Muscle of back (tissue), 11 donors: ENCODE measurements around the gene RUNX2. TPM values are rescaled to one million over a fixed set of nuclear protein-coding genes. Genes with fewer than 3 reads are reported as not detected.

ENCODE experiments used
- DNase-seq, 3 donors: peaks; one replicate each; pipeline versions ENCODE4 v3.0.0 to v3.0.0-alpha.2; 2013
- polyA plus RNA-seq, 10 donors: library from polyadenylated mRNA; unstranded; fragments of 120-200 nt; gene quantifications; one replicate each; pipeline ENCODE4 v1.2.1, GENCODE V29; 2013; ENCODE audit not compliant: insufficient read length in 10 of 10

RUNX2 gene
- polyA plus RNA-seq, 10 donors, result 0.45 to 3.0 (median 0.83) TPM

DNA sequence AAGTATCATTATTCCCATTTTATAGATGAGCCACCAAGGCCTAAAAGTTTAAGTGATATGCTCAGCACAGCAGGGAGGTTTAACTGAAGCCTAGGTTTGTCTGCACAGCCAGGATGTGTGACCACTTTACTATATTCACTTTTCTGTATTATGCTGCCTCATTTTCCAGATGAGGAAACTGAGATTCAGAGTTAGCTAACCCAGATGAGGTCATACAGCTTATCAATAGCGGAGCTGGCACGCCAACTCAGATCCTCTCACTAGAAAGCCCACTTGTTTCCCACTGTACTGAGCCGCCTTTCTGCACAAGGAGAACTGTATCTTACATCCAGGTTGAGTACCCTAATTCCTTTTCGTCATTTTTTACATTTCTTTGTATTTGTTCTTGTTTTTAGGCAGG, 181.3 kb downstream of the RUNX2 start:
- DNase-seq, result no peak

DNA sequence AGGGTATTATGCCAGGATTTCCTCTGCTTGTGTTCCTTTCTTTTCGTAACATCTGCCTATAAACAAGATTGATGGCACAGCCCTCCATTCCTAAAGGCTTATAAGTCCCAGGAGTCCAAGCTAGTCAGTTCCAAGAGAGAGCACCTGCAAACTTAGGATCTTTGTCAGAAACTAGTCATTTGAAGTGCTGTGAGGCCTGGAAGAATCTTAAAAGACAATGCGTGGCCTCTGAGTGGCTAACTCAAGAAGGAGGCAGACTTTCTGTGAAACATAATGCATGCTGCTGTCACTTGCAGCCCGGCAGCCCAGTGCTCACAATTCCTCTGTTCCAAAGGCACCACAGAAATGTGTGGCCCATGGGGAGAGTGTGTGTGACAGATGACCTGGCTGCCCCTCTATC, 184.6 kb downstream of the RUNX2 start:
- DNase-seq, result peak in 1 of 3 donors; percentile 51

DNA sequence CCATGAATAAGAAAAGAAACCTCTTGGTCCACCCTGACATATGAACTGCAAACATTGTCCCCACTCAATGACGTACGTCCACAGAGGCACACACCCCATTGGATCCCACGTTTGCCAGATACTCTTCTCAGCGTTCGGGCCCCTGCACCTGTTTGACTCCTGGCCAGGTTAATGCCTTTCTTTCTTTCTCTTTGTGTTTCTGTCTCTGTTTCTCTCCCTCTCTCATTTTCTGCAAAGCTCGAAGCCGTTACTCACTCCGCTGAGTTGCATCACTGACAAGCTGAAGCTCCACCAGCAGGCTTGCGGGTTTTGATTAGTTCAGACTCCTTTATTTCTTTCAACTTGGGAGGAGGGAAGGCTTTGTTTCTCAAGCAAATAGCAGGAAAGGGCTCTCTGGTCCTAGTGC, 185.1 kb downstream of the RUNX2 start:
- DNase-seq, result peak in 2 of 3 donors; percentile 25 to 71

DNA sequence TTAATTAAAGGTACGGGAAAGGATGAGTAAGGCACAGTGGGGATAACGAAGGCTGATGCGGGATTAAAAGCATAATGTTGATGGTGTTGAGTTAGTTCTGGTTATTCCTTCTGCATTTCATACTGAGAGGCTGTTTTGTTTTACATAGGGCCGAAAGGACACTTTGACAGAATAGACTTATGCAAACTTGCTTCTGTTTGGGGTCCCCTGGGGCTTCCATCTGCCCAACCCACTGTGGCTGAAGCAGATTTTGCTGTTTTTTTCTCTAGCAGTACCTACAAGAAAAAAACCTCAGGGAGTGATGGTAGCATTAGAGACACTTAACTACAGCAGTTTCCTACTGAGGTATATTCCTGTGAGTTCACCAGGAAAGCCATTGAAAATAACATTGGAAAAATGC, 185.7 kb downstream of the RUNX2 start:
- DNase-seq, result no peak

DNA sequence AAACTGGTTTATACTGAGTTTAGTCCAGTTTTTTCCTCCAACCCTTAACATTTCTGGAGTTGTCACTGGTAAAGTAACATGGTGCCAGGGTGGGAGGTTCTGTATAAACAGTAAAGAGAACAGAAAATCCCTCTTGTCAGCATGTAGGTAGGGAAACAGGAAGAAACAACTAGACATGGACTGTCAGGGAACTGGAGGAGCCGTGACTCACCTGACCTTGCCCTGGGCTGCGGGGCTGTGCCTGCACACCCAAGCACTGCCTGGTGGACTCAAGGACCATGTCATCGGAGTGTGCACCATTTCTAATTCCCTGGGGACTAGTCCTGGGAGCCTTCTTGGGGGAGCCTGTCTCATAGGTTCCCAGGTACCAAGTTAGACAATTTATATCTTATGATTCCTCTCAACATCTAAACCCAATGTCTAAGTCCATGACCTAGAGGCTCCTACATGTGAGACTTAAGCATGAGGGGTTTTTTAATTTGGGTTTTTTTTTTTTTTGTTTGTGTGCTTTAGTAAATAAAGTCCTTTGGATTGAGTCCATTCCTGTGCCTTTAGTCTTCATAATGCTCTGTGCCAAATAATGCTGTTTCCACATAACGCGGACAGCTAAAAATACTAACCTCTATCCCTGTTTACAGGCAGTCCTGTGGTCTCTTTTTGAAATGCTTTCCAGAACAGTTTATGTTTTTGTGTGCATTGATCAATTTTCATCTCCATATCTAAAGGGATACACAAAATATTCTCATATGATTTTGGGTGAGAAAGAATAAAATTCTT, 186.5 kb downstream of the RUNX2 start:
- no peak for DNase-seq

DNA sequence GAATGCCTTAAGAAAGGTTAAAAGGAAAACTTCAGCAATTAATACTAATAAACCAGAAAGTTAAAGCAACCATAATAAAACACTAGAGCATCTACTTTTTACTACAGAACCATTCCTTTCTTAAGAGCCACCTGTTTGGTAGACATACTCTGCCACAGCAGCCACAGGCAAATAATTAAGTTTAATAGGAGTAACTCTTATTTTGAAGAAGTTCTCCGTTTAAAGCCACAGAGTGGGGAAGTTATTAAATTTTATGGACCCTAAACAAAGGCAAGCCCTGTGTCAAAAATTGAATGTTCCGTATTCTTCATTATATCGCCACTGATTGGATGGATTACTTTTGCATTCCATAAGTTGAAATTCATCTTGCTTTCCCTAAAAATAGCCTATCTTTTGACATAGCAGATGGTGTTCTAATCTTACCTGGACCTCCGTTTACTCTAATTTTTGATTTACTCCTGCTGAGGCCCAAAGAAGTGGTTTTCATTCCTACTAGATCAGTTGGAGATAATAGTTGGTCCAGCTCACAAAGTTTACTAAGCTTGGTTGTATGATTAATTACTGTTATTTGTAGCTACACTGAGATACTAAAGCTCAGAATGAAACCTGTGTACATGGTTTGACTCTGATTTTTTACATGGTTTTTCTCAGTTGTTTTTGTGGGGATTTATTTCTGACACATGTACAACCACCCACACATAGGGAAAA, 190.0 kb downstream of the RUNX2 start:
- DNase-seq, result no peak

DNA sequence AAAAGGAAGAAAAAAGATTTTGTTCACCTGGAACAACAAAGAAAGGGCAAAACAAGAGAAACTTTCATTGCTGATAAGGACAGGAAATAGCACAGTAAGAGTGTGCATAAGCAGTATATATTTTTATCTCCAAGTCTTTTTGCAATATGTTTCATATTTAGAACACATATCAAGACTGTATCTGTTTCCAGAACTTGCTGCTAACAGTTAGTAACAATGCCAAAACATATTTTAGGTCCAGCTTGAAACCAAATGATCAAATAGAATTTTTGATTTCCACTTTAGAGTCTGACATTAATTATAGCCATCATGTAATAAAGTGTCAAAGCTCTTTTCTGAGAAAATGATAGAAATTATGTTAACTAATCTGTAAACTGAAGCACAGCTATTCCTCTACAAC, 193.1 kb downstream of the RUNX2 start:
- DNase-seq, result no peak

DNA sequence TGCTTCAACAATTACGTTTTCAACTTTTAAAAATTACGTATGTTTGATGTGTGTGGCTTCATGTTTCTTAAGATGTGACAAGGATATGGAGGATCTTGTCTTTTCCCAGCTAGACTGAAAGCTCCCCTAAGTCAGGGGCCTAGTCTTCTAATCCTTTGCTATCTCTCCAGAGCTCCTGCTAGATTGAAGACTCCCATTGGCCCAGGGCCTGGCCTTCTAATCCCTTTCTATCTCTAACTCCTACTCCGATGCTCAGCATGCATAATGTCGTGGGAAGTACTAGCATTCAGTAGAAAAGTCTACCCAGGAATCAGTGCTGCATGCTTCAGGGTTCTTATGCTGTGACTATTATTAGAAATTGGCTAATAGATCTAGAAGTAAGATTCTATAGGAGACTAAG, 194.4 kb downstream of the RUNX2 start:
- DNase-seq, result no peak

DNA sequence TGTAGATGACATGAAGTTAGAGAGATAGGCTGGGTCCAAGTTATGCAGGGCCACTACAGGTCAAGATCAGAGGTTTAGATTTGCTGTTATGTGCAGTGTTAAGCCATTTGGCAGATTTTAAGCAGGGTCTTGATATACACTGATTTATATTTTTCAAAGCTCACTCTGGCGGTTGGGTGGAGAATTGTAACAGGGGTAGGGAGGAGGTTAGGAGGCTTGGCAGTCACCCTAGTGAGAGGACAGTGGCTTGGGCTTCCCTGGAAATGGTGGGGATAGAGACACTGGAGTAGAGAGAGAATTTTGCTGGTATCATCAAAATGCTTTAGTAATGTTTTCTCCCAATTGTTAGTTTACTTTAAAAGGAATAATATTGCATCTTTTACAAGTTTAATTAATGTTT, 199.1 kb downstream of the RUNX2 start:
- no peak for DNase-seq

DNA sequence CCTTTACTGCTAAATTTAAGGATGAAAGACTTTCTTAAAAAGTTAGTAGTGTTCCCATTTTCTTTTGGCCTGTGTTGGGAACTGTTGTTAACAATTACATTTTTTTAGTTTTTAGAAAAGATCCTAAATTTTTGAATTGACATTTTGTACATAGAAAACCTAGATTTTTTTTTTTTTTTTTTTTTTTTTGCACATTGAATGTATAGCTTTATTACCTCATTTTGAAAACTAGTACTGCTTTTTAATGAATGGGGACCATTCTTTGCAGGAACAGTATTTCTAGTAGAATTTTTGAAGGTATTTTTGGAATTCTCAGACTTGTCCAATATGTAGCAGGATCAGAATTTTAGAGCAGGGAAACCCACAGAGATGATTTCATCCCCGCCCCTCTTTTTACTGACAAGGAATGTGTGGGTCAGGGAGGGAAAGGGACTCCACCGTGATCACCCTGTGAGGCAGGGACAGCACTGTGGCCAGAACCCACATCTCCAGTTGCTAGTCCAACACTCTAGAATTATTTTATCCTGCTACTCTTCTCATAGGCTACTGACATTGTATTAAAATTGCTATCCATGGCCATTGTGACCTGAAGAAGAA, 204.0 kb downstream of the RUNX2 start:
- no peak for DNase-seq

DNA sequence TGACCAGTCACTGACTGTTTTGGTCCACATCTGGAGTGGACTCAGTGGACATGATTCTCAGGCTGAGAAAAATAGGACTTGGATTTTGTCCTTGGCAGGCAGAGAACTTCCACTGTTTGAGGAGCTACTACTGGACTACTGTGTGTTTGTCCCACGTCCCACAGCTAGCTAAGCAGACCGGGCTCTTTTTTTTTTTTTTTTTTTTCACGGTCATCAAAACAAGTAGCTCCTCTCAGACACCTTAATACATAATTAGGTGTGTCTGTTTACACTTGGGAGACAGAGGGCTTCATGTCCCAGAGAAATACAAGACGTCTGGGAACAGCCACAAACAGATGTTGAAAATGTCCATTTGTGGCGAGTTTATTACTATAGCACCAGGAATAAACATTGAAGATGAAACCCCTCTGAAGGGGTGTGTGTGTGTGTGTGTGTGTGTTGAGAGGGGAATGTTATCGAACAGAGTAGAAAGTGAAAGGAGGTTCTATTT, 204.6 kb downstream of the RUNX2 start:
- DNase-seq, result peak; percentile 45 to 86 (median 50)

DNA sequence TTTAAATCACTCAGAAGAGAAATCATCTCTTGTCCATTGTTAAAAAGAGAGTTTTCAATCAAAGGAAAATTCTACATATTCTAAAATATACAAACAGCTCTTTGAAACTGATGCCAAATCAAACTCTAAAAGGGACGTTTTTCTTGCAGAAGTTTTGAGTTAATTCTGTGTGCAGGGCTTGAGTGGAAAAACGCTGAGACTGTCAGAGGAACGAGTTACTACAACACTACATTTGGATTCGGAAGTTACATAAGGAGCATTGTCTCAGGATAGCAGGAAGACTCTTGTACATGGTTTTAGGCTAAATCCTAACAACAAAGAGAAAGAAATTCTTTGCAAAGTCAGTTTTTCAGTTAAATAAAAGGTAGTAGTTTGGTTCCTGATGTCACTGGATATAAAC, 205.3 kb downstream of the RUNX2 start:
- peak; percentile 41 to 78 (median 51) for DNase-seq

DNA sequence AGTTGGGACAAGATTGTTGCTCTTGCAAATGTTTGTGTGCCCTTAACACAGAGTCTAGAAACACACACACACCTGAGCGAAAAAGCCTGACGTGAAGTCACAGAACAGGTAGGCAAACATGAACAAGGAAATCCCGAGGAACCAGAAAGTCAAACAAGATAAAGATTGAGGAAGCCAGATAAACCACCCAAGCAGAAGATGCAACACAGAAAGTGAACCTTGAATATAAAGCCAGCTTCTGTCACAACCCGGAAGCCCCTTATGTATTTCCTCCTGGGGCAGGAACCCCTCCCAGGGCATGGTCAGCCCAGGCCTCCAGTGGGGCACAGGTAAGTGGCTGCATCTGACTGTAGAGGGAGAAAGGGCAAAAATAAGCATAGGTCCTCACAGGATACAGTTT, 207.8 kb downstream of the RUNX2 start:
- no peak for DNase-seq

DNA sequence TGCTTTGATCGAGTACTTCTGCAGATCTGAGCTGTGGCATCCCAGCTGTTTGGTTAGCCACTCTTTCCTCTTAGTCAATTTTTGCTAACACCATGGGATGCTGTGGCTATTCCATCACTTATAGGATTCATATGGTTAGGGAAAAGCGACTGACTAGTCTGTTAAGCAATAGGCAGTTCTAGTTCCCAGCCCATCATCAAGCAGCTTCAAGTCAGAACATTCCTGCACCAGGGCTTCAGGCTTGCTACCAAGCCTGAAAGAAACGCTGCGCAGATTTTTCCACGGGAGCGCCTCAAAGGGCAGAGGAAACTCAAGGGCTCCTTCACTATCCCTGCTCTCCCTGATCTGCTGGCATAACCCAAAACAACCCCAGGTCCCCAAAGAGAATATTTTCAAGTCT, 209.4 kb downstream of the RUNX2 start:
- no peak for DNase-seq

DNA sequence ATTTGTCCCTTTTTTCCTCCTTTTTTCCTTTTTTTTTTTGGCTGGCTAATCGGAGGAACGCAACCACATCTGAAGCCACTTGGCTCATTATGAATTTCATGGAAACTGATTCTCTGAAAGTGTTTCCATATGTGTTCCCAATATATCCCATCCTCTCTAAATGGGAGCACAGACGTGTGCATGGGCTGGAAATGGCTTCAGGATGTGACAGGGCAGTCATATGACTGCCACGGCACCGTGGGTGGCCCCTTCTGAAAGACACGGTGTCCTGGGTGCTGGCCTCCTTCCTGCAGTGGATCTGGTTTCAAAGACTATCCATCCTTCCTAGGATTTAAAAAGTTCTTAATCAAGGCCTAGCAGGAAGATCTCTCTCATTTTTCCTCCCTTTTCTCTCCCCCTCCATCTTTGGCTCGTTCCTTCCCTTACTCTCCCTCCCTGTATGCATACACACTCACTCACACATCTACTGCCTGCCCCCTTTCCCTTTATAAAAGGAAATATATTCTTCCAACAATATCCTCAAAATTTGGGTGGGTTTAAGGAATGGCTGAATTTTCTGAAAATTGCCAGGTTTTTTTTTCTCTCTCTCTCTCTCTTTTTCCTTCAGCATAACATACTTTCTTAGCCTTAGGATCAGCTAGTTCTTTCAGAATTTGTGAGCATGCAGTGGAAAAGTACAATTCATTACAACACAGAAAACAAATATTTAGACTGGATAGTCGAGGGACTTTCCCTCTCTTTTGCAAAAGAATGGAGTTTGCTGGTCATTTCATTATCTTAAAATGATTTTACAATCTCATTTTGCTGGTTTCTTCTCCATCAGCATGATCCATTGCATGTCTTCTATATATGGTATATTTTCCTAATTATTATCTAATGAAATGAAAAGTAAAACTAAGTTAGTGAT, 210.8 kb downstream of the RUNX2 start:
- peak; percentile 73 to 90 (median 82) for DNase-seq

DNA sequence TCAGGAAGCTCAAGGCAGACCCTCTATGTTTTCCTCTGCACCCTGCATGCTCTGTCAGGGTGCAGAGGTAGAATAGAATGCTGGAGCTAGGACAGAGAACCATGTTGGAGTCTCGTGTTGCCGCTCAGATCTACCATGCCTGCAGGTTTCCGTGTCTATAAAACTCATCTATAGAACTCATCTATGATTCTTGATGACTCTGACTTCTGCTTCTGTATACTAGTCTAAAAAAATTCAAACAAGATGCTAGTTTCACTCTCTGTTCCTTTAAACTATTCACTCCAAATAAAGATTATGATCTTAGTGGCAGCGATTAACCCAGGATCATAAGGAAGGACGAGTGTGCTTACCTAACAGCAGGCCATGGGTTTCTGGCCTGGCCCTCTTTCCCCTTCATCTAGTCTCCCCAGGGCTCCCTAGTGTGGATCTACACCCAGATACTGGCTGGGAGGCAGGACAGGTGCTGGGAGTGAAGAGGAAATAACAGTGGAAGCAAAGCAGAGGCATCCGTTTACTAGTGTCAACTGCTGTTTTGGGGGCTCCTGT, 212.3 kb downstream of the RUNX2 start:
- no peak for DNase-seq

DNA sequence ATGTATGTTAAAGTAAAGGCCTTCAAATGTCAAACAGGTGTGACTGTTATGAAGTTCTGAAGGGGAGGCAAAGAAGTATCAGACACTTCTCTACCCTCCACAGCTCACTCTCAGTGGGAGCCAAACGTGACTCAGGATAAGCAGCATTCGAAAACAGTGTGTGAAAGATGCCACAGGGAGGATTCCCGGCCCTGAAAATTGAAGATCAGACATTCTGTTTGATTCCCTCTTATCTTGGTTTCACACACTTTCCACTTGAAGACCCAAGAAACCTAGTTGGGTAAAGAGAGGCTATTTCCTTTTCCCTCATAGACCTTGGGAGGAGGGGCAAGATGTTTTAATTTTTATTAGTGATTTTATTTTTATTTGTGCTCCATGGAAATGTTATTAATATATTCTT, 213.8 kb downstream of the RUNX2 start:
- DNase-seq, result no peak

DNA sequence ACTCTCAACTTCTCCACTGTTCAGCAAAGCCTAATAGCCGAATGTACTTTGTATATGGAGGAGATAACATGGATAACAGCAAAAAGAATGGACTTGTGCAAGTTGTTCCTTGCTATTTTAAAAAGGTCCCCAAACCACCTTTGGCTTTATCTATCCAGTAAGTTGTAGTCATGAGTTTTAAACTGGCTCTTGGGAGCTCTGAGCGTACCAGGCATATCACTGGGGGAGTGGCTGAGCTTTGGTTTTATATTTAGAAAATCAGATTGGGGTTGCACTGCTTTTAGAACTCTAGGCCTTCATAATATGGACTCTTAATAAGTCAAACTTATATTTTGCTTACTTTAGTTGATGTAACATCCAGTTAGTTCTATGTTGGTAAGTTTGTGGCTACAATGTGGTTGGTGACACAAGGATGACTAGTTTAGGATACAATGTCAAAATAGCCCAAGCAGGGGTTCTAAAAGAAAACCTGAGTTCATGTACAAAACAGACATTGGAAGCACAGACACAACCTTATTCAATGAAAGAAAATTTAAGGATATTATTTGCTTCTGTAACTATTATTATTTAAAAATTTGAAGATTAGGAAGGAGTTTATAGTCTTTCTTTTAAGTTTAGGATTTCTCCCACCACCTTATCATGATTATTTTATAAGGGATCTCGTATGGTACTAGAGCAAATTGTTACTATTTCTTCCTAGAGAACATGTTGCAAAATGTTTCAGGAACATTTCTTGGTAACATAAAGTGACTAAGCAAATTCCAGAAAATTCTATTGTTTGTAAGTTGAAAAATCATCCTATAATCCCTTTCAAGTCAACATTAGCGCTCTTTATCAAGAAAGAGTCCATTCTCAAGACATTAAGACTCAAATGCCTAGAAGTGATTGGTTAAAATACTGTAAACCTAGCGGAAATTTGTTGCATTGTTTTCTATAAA, 215.4 kb downstream of the RUNX2 start:
- peak in 1 of 3 donors; percentile 46 for DNase-seq

DNA sequence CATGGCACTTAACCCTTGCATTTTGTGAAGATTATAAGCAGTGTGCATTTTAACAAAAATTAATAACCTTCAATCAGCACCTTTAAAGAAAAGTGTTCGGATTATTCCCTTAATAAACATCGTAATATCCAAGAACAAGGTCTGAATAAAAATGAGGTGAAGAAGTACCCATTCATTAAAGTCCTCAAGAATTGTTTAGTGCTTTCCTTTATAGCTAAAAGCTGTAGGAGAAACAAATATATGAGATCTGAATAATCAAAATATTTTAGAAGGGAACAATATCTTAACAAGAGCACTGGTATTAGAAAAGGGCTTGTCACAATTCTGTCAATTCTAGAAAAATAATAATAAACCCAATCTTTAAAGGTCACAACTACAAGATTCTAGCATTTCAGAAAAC, 217.3 kb downstream of the RUNX2 start:
- no peak for DNase-seq
